GM18909 (cell line): ENCODE data around the gene CDC6.
"Not testable (repeated sequence)": the region's sequence is repeated elsewhere in the genome, so short reads cannot be mapped to it uniquely, and the experiment has no call there.

Source experiments
- ATAC-seq: cut with Tn5 transposase; IDR thresholded peaks from one replicate; pipeline ENCODE4 v1.9.1; 2021; ENCODE audit warnings: mild to moderate bottlenecking; ENCODE audit not compliant: unreplicated experiment, poor library complexity

CDC6 gene

DNA sequence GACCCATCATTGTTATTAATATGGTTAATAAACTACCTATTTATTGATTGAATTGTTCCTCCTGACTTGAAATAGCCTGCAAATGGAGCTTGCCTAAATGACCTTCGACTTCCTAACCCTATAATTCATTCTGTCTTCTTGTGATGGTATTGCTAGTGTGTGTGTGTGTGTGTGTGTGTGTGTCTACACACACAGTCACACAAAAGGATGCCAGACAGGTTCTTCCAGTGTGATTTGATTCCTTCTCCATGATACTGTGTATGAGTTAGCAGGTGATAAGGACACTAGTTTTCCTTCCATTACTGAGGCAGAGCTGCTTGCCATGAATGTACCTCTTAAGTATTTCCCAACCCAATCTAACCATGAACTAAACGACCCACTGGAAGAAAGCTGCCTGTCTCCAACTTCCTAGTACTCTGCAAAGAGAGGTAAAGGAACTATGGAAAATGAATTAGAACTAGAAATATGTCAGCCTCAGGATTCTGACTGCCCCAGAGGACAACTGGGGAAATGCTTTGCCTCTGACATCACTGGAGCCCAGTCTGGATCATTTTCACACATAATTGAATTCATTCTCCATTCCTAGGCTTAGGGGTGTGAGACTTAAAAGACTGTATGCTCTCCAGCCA is 3.5 kb upstream of the CDC6 start:
- ATAC-seq, result no peak

DNA sequence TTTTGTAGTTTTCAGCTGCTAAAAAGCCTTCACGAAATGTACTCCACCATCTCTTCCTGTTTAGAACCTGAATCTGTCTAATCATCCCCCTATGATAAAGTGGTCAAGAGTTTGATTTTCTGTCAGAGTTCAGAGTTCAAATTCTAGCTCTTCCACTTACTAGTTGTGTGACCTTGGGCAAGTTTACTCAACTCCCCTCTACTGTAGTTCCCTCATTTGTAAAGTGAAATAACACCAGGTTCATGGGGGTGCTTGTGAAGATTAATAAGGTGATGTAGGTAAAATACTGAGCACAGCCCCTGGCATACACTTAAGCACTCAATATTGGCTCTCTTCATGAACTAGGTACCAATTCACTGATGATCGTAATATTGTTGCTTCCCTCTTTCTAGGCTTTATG is 1.2 kb upstream of the CDC6 start:
- no peak for ATAC-seq

DNA sequence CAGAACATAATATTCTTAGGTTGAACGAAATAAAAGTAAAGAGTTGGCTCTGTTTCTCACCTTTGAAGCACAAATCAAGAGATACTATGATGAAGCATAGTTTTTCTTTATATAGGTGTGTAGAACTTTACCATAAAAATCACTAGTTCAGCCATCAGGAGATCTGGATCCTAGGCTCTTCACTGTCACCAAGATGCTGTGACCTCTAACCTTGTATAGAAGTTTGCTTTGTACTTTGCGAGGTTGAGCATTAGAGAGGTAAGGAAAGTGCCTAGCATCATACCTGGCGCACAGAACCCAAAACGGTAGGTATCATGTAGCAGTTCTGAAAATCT is 553 bp upstream of the CDC6 start:
- ATAC-seq, result no peak

DNA sequence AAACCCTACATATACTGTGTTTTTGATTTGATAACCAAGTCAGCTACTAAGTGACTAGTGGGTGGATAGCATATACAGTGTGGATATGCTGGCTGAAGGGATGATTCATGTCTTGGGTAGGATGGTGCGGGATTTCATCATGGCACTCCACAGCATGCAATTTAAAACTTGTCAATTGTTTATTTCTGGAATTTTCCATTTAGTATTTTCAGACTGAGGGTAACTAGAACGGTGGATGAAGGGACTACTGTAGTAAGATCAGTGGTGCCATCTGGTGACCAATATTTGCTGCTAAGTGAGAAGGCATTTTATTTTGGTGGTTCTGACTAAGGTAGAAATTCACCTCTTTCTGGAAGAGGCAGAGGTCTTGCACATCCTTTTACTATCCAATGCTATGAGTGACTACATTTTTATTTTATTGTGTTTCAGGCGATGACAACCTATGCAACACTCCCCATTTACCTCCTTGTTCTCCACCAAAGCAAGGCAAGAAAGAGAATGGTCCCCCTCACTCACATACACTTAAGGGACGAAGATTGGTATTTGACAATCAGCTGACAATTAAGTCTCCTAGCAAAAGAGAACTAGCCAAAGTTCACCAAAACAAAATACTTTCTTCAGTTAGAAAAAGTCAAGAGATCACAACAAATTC is 3.1 kb downstream of the CDC6 start:
- no peak for ATAC-seq

DNA sequence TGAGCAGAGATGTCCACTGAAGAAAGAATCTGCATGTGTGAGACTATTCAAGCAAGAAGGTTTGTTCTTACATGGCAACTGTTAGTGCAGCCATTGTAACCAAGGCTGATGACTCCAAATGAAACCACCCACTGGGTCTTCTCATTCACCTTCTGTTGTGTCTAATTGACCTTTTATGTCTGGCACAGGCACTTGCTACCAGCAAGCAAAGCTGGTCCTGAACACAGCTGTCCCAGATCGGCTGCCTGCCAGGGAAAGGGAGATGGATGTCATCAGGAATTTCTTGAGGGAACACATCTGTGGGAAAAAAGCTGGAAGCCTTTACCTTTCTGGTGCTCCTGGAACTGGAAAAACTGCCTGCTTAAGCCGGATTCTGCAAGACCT is 3.6 kb downstream of the CDC6 start:
- ATAC-seq, result no peak

DNA sequence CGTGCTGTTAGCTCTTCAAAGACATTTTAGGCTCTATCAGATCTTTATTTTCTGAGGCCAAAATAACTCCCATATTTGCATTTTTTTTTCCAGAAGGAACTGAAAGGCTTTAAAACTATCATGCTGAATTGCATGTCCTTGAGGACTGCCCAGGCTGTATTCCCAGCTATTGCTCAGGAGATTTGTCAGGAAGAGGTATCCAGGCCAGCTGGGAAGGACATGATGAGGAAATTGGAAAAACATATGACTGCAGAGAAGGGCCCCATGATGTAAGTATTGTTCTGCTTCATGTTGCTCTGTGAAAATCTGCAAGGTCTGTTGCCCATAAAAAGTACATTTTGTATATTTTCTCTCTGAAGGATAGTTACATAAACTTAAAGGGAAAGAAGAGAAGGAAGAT is 5.7 kb downstream of the CDC6 start:
- ATAC-seq, result no peak

DNA sequence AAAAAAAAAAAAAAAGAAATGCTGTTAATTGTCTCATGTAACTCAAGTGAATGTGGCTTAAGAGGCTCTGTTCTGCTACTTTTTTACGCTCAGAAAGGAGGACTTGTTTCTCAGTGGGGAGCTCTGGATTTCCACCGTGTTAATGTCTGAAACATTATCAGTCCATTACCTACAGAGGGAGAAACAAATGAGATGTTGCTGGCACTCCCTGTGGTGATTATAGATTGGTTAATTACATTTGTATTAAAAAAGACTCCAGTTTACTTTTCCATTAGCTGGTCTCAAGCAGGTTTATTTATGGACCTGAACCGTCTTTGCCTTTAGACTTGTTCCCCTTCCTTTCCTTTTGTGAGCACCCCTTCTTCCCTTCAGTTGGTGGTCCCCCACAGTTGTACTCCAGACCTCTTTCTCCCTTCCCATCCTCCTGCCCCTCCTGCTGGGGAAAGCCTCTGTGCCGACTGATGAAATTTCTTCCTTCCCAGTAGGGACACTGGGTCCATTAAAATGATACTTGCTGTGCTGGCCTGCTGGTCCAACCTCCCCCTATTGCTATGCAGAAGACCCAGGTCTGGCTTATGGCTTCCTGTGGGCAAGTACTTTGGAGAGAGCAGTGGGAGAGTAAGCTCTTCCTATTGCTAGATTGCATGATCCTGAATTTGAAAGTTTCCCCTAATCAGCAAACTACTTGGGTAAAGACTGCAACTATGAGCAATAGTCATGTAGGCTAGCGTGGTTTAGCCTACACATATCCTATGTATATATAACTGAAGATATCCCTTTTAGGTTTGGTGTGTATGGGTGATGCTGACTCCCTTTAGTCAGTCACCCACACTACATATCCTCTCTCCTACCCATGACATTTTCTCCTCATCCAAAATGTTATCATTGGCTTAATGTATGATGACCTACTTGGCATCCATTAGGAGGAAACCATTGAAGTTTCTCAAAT is 8.1 kb downstream of the CDC6 start:
- no peak for ATAC-seq

DNA sequence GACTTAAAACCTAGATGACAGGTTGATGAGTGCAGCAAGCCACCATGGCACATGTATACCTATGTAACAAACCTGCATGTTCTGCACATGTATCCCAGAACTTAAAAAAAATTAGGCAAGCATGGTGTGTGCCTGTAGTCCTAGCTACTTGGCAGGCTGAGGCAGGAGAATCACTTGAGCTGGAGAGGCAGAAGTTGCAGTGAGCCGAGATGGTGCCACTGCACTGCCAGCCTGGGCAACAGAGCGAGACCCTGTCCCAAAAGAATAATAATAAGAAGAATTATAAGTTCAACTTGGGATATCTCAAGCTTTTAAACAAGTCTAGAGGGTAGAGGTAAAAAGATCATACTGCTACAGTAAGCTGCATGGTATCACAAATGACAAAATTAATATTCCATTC is 9.8 kb downstream of the CDC6 start:
- ATAC-seq, result no peak

DNA sequence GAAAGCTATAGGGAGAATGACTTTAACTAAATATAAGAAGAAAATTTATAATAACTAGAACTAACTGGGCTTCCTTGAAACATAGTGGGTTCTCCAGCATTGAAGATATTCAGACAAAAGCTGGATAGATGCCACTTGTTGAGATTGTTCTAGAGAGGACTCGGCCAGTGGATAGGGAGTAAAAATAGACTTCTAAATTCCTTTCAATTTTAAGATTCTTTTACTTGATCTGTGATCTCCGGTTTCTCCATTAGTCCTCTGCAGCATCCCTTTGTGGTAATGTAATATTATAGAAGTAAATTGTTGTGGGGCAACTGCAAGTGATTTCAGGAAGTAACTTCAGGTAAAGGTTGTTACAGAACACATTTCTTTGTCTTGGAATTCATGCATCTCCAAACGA is 11.0 kb downstream of the CDC6 start:
- no peak for ATAC-seq

DNA sequence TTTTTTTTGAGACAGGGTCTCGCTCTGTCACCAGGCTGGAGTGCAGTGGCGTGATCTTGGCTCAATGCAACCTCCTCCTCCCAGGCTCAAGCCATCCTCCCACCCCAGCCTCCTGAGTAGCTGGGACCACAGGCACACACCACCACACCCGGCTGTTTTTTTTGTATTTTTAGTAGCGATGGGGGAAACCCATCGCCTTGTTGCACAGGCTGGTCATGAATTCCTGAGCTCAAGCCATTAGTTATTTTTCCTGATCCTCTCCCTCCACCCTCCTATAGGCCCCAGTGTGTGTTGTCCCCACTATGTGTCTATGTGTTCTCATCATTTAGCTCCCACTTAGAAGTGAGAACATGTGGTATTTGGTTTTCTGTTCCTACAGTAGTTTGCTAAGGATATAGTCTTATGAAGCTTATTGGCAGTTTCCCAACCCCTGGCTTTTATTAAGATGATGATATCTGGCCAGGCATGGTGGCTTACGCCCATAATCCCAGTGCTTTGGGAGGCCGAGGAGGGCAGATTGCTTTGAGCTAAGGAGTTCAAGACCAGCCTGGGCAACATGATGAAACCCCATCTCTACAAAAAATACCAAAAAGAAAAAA is 11.6 kb downstream of the CDC6 start:
- ATAC-seq, result not testable (repeated sequence)

DNA sequence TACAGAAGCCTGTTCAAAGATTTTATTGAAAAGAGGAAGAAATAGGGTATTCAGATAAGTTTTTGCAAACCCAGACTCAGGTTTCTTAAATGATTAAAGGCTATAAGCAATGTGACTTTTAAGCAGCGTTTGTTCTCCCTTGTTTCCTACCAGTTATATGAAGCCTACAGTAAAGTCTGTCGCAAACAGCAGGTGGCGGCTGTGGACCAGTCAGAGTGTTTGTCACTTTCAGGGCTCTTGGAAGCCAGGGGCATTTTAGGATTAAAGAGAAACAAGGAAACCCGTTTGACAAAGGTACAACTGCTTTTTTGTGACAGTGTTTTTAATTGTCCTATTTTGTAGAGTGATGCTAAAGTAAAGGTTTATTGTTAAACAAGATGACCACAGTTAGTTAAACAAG is 13.6 kb downstream of the CDC6 start:
- ATAC-seq, result no peak

DNA sequence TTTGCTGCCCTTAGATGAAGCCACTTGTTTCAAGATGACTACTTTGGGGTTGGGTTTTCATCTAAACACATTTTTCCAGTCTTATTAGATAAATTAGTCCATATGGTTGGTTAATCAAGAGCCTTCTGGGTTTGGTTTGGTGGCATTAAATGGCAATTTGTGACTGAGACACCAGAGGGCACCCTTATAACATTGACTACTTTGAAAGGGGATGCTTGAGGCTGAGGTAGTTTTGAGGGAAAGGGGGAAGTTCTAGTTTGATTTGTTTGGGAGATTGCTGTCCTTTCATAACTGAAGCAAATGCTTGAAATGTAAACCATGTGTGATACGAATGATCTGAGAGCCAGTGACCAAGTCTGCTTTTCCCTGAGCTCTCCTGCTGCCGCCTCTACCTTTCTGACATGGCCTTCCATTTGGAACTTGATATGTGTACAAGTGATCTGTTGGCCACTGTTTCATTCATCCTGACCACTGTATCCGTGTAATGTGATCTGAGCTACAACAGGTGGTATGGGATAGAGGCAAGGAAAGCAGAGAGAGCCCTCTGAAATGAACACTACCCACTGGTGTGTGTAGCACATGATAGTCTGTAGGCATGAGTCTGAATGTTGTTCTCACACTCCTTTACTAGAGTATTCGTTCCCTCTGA is 15.5 kb downstream of the CDC6 start:
- no peak for ATAC-seq

DNA sequence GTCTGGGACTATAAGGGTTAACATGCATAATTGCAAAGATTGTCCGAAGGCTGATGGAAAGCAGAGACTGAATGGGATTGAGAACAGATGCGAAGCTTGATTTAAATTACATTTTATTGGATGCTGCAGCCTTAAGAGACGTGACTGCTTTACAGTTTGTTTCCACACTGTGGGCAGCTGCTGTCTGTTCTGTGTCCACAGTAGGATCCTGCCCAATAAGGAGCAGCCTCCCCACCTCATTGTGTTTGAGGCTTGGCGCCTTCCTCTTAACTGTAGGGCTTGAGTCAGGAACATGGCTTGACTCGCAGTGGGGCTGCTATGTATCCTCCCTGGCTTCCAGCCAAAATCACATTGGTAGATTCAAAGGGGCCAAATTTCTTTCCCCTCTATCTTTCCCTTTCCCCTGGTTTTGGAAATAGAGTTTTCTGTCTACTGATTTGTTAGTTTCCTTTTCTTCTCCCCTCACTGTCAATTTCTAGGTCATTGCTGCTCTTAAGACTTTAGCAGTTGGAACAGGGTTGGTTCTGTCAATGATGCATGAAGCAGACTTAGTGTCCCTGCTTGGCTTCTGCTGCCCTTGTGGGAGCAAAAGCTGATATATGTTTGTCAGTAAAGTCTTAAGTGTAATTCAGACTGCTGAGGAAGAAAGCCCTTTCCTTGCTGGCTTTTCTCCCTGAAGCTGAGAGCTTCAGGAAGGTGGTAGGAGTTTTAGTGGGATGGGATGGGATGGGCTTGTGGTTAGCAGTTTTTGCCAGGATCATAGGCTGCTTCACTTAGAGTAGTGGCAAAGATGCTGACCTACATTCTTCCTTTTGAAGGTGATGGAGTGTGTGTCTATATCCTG is 16.3 kb downstream of the CDC6 start:
- ATAC-seq, result no peak

DNA sequence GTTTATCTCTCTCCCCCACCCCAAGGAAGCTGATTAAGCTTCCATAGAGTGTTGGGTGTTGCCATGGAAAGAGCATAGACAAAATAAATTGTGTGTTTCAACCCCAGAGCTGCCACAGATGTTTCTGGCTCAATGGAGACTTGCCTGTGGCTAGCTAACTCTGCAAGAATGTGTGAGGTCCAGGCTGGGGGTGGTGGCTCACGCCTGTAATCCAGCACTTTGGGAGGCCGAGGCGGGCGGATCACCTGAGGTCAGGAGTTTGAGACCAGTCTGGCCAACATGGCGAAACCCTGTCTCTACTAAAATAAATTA is 16.8 kb downstream of the CDC6 start:
- not testable (repeated sequence) for ATAC-seq

DNA sequence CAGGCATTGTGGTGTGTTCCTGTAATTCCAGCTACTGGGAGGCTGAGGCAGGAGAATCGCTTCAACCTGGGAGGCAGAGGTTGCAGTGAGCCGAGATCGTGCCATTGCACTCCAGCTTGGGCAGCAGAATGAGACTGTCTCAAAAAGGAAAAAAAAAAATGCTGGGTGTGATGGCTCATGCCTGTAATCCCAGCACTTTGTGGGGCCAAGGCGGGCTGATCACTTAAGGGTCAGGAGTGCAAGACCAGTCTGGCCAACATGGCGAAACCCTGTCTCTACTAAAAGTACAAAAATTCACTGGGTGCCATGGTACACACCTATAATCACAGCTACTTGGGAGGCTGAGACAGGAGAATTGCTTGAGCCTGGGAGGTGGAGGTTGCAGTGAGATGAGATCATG is 17.2 kb downstream of the CDC6 start:
- ATAC-seq, result not testable (repeated sequence)

DNA sequence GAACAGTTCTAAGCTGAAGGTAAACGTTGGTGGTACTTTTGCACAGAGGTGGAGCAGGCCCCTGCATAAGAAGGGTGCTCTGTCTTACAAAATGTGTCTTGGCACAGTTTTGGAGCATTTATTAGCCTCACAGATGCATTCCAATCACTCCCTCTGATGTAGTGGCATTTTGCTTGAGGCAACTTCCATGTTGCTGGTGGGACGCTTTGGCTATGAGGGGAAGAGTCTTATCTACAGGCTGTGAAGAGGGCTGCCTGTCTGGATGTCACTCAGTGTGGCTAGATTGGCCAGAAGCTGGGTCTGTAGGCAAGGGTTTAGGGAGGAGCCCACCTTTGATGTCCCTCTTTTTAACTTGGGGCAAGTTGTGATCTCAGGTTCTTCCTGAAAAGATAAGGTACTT is 18.7 kb downstream of the CDC6 start:
- ATAC-seq, result no peak

DNA sequence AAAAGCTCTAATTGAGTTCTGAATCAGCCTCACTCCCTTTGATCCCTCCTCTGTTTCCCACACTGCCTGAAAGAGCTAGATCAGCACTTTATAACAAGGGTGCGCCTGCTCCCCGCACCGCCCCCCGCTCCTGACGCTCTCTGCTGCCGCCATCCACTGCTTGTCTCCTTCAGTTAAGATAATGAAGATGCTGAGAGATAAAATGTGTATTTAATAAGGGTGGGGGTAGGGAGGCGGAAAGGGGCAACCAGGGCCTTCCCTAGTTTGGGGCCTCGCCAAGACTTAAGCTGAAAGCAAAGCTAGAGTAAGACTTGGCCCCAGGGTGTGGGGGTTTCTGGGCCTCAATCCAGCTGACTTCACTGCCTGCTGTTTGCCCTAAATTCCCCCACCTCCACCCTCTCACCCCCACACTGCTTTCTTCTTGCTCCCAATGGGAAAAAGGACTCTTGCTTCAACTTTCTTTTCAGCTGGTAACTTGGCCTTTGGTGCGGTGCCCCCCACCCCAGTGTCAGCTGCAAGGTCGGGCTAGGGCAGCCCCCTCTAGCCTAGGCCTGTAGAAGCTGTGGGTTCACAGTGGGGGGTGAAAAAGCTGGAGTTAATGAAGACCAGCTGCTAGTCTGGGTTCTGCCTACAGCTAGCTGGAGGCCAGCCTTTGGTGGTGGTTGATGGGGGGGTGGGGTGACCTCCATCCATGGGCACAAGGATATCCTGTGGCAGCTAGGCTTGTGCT is 19.5 kb downstream of the CDC6 start:
- ATAC-seq, result no peak

DNA sequence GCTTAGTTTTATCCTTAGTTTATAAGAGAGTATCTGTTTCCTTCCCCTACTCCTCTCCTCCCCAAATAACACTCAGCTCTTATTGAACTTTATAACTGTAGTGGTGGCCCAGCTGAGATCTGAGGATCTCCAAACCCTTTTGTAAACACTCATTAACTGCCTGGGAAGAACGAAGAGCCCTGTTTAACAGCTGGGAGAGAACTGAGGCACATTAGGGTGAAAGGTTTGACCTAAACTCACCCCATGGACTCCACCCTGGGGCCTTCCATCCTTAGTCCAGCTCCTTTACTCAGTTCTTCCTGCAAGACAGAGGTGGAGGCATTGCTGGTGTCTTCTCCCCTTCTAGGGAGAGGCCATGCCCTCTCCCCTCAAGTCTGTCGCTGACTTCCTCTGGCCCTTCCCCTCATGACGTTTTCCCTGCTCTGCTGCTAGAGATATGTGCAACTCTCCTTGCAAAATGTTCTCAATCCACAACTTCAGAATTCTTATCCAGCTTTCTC is 20.1 kb downstream of the CDC6 start:
- ATAC-seq, result no peak
